GM21447 (cell line): Measurements from ENCODE around the gene BSPRY.
"Not testable (repeated sequence)": the region's sequence is repeated elsewhere in the genome, so short reads cannot be mapped to it uniquely, and the experiment has no call there.

ENCODE experiments used
- ATAC-seq: cut with Tn5 transposase; IDR thresholded peaks from one replicate; pipeline ENCODE4 v1.9.1; 2021; ENCODE audit not compliant: unreplicated experiment

BSPRY gene

DNA sequence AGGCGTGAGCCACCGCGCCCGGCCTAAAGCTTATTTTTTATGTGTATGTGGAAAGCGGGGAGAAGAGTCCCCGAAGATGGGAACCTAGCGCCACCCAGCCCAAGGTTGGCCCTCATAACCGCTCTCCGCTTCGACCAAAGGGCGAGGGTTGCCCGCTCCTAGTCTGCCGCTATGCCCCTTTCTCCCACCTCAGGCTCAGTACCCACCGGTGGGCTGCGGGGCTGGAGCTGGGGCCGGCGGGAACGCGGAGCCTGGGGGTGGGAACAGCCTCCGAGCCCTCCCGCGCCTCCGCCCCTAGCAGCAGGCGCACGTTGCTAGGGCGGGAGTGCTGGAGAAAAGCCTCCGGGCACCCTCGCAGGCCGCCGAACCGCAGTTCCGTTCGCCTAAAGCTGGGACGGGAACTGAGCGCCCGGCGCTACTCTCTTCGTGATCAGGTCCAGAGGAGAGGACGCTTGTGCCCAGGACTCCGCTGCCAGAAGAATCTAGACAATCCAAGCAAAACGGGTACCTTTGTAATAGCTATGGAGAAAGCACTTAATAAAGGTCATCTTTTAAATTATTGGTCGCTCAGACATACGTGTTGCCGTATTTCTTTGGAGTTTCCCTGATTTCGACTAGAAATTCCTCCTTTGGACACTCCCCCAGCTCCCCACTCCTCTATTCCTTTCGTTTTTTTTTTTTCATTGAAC is 9.2 kb upstream of the BSPRY start, which contains the start of gene WDR31:
Gene WDR31 (minus strand): TSS at position 265 of the 689 bp plus-strand sequence. CDS start 8,253 bp downstream, outside the sequence.
- ATAC-seq: peak; percentile 96

DNA sequence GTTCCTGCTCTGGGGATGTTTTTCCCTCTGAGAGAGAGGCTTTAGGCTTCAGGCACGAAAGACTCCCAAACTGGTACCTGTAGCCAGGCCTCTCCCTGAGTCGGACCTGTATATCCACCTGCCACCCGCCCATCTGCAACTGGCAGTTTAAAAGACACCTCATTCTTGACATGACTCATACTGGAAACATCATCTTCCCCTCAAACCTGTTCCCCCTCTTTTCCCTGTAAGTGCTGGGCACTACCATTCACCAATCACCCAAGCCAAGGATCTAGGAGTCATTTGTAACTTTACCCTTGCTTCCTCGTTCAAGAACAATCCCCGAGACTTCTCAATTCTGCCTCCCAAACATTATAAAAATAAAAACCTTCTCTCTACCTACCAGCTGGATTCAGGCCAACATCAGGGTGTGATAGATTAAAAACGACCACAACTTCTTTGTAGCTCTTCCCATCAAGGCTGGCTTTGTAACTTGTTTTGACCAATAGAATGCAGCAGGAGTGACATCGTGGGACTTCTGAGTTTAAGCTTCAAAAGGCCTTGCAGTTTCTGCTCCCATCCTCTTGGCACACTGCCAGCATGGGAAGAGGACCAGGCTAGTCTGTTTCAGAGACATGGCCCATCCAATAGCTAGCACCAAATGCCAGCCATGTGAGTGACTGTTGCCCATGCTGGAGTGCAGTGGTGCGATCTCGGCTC is 7.5 kb upstream of the BSPRY start:
- ATAC-seq: no peak

GRCh38 chr9:113343732-113344231 is 5.6 kb upstream of the BSPRY start:
- no peak for ATAC-seq

DNA sequence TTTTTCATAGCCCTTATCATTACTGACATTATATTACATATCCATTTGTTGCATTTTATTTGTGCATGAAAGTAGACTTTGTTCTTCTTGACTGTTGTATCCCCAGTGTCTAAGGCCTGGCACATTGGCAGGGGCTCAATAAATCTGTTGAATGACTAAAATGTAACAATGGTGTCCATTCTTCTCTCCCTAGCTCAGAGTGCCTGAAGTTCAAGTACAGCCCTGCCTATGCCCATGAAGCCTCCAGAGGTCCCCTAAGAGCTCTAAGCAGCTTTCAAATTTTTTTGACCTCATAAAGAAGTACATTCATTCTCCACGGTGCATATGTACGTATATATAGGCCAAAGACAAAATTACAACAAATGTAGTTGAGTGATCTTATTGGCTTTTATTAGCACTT is 4.2 kb upstream of the BSPRY start:
- no peak for ATAC-seq

GRCh38 chr9:113345671-113346070 is 3.7 kb upstream of the BSPRY start:
- no peak for ATAC-seq

DNA sequence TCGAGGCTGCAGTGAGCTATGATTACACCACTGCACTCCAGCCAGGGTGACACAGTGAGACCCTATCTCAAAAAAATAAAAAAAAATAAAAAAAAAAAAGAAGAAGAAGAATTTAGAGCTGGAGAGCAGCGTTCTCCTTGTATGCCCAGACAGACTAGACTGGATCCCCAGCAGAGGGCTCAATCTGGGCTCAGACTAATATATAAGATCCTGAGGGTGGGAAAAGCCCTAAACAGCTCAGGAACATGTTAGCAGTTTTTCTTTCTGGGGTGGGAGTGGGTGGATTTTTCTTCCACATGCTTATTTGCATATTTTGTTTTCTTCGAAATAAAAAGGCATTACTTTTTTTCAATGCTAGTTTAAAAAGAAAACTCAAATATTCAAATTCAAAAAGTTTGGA is 904 bp upstream of the BSPRY start:
- ATAC-seq: no peak

DNA sequence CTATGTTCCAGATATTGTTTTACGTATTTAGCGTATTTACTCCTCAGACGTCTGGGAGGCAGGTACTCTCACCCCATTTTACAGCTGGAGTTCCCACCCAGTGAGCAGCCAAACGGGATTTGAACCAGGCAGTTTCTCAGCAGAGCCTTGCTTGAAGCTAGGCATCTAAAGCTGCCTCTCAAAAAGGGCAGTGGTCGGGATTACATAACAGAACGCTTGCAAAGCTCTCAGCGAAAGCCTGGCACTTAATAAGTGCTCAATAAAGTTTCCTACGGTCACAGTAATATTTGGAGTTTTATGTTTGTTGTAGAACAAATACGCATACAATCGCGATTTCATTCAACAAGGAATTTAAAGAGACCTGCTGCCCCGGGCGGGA is 286 bp upstream of the BSPRY start:
- ATAC-seq: no peak

DNA sequence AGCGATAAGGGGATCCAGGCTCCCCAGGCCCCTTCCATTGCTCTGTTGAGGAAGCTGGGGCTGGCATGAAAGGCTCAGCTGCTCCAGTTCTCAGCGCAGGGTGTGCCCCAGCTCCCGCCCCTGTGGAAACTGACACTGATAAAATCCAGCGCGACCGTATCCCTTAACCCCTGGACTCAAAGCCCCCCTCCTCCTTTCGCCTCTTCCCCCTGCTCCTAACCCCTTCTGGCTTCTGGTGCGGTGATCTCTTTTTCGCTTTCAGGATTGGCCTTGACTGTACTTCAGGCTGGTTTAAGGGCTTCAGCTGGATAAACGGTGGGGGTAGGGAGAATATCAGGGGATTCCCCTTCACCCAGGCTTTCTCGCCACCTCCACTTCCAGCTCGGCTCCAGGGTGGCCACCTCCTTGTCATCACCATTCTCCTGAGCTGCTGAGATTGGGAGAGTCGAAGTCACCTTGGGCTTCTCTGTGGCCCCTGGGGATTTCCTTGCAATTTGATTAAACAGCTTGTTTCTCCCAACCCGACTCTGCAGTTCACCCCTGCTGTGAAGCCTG is 843 bp downstream of the BSPRY start:
- peak; percentile 44 for ATAC-seq

- peak; percentile 38 for ATAC-seq
Measured at GRCh38 chr9:113350937-113351336, 1.6 kb downstream of the BSPRY start.

DNA sequence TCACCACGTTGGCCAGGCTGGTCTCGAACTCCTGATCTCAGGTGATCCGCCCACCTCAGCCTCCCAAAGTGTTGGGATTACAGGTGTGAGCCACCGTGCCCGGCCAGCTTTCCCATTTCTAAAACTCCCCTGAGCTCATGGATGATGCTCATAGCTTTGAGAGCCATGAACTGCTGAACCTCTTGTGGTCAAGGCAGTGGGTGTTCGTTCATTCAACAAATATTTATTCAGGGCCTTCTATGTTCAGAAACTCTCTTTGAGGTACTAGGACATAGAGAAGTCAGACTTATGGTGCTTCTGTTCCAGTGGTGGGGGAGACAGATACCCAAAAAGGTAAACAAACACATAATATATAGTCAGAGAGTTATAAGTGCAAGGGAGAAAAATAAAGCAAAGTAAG is 2.7 kb downstream of the BSPRY start:
- no peak for ATAC-seq

DNA sequence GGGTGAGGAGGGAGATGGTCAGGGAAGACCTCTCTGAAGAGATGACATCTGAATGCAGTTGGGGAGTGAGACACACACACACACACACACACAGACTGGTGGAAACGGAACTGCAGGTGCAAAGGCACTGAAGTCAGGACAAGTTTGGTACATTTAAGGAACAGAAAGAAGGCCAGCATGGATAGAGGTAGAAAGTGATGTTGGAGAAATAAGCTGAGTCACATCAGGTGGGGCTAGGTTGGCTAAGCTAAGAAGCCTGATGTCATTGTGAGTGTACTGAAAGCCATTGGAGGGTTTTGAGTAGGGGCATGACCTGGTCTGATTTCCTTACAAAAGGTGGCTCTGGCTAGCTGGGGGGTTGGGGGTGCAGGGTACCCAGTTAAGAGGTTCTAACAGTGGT is 3.1 kb downstream of the BSPRY start:
- ATAC-seq: no peak

DNA sequence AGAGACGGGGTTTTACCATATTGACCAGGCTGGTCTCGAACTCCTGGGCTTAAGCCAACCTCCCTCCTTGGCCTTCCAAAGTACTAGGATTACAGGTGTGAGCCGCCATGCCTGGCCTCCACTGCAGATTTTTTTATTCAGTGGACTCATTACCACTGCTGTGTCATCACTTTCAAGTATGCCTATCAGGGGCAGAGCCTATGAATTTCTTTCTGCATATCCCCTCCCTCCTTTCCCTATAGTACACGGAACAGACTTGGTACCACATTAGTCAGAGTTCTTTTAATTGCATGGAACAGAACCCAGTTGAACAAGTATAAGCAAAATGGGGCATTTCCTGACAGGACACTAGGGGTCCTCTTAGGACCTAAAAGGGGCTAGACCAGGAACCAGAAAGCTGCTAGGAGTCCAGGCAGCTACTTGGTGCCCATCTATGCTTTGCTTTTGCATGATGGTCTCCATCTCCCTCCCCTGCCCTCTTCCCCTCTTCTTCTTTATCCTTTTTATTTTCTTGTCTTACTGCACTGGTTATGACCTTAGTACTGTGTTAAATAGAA is 5.8 kb downstream of the BSPRY start:
- ATAC-seq: no peak

- ATAC-seq: no peak
Measured at GRCh38 chr9:113356686-113357292, 7.4 kb downstream of the BSPRY start.

DNA sequence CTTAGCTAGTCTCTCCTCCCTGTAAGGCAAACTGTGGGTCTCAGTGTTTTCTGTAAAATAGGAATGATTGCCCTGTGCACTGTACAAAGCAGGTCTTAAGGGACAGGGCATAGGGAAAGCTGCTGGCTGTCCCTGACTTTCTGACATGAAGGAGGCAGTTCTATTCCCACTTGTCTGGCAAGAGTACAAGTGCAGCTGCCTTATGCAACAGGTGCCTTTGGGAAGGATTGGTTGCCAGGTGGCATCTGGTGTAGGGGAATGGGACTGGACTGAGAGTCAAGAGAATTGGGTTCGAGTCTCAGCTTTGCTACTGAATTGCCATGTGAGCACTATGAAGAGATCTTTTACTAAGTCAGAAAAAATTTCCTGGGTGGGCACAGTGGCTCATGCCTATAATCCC is 10.0 kb downstream of the BSPRY start:
- ATAC-seq: no peak

DNA sequence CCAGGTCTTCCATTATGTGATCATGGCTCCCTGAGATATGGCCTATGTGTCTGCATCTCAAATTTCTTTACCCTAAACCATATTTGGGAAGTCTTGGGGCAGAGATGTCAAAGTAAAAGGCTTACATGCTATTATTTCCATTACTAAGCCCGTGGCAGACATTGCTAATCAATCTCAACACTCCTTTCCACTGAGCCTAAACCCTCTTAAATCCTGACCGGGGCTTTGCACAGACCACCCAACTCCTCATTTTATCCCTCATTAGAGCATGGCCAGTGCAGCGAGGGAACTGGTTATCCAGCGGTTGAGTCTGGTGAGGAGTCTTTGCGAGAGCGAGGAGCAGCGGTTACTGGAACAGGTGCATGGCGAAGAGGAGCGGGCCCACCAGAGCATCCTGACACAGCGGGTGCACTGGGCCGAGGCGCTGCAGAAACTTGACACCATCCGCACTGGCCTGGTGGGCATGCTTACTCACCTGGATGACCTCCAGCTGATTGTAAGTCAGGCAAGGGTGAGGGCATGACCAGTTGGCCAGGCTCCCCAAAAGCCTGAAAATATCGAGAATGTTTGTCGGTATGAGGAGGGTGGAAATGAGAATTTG is 11.0 kb downstream of the BSPRY start:
- no peak for ATAC-seq

- no peak for ATAC-seq
Measured at GRCh38 chr9:113361304-113362018, 12.1 kb downstream of the BSPRY start.

- no peak for ATAC-seq
Measured at GRCh38 chr9:113363336-113363735, 14.0 kb downstream of the BSPRY start.

- ATAC-seq: no peak
Measured at GRCh38 chr9:113364951-113365350, 15.6 kb downstream of the BSPRY start.

DNA sequence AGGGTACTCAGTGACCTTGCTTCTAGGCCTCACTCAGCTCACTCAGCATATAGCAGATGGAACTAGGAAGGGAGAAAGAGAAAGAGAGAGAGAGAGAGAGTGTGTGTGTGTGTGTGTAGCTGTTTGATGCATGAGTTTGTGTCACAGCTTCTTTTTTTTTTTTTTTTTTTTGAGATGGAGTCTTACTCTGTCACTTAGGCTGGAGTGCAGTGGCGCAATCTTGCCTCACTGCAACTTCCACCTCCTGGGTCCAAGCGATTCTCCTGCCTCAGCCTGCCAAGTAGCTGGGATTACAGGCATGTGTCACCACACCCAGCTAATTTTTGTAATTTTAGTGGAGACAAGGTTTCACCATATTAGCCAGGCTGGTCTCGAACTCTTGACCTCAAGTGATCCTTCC is 16.3 kb downstream of the BSPRY start:
- not testable (repeated sequence) for ATAC-seq

- no peak for ATAC-seq
Measured at GRCh38 chr9:113368348-113368981, 19.1 kb downstream of the BSPRY start.
